H1 (cell line): ENCODE results near the gene TPO. TPM values are rescaled to one million over a fixed set of nuclear protein-coding genes. Genes with fewer than 3 reads are reported as not detected.

Source experiments
- CTCF ChIA-PET: fragments of 300-600 bp; sonication (Branson Sonifier 250); formaldehyde crosslinking; loops from one replicate; lab custom pipeline; 2021; ENCODE audit not compliant: partially characterized antibody; lab: Charles Lee
- POLR2A ChIA-PET: fragments of 300-600 bp; sonication (Branson Sonifier 250); formaldehyde crosslinking; loops from one replicate; lab custom pipeline; 2021; ENCODE audit warnings: inconsistent platforms; ENCODE audit not compliant: partially characterized antibody; lab: Charles Lee
- DNase-seq, 2 experiments: peaks; one replicate each; pipeline versions ENCODE4 v3.0.0 to v3.0.0-alpha.2; 2010 to 2022; ENCODE audit warnings: low spot score in 2 of 2, low read depth in 1 of 2, mixed read lengths in 1 of 2
- FAIRE-seq: peaks from 2 replicates; lab custom pipeline; 2011; peaks lifted over from hg19 to GRCh38; lab: Jason Lieb, UNC
- H2AFZ ChIP-seq: 2 replicates; pipeline ENCODE4 v1.8.1; 2012; ENCODE audit warnings: low read length, inconsistent platforms
- H2AK5ac ChIP-seq: 2 replicates; pipeline ENCODE4 v1.6.1; 2013; ENCODE audit warnings: low read depth, low read length
- H2BK120ac ChIP-seq: replicated peaks from 2 replicates; pipeline ENCODE3; 2013; ENCODE audit warnings: low read depth, low read length, inconsistent platforms
- H2BK12ac ChIP-seq: 2 replicates; pipeline ENCODE4 v1.6.1; 2013; ENCODE audit warnings: low read depth, low read length
- H2BK15ac ChIP-seq: 2 replicates; pipeline ENCODE4 v1.6.1; 2013; ENCODE audit warnings: low read length
- H2BK20ac ChIP-seq: 2 replicates; pipeline ENCODE4 v1.6.1; 2013; ENCODE audit warnings: low read length
- H2BK5ac ChIP-seq: 2 replicates; pipeline ENCODE4 v1.6.1; 2013; ENCODE audit warnings: low read depth, low read length
- H3K14ac ChIP-seq: 2 replicates; pipeline ENCODE4 v1.6.1; 2013; ENCODE audit warnings: inconsistent platforms; ENCODE audit not compliant: insufficient read length
- H3K18ac ChIP-seq: 2 replicates; pipeline ENCODE4 v1.6.1; 2013; ENCODE audit warnings: low read length; ENCODE audit errors: extremely low read depth
- H3K23ac ChIP-seq: 2 replicates; pipeline ENCODE4 v1.6.1; 2013; ENCODE audit warnings: inconsistent platforms; ENCODE audit not compliant: insufficient read length
- H3K23me2 ChIP-seq: 2 replicates; pipeline ENCODE4 v1.6.1; 2013; ENCODE audit warnings: low read depth, low read length
- H3K27ac ChIP-seq: 2 replicates; pipeline ENCODE4 v1.6.1; 2011; ENCODE audit warnings: low read depth, low read length, inconsistent platforms
- H3K27me3 ChIP-seq, 4 experiments: replicated peaks in 1 of 4; 1 replicate in 1 of 4; 2 replicates in 3 of 4; pipeline versions ENCODE4 v1.6.1 to v1.8.1; 2011 to 2013; ENCODE audit warnings: low read length in 3 of 4, mild to moderate bottlenecking in 3 of 4, inconsistent platforms in 2 of 4, mixed read lengths in 2 of 4, moderate library complexity in 1 of 4; ENCODE audit not compliant: control insufficient read depth in 3 of 4, insufficient read depth in 3 of 4; ENCODE audit errors: extremely low read depth in 1 of 4
- H3K36me3 ChIP-seq, 4 experiments: 2 replicates each; pipeline versions ENCODE4 v1.6.1 to v1.8.1; 2011 to 2013; ENCODE audit warnings: mild to moderate bottlenecking in 4 of 4, low read length in 3 of 4, moderate library complexity in 2 of 4, control low read depth in 1 of 4, inconsistent platforms in 1 of 4; ENCODE audit not compliant: insufficient read depth in 4 of 4, control insufficient read depth in 2 of 4
- H3K4ac ChIP-seq: replicated peaks from 2 replicates; pipeline ENCODE3; 2013; ENCODE audit warnings: low read length, low read depth, mixed read lengths, inconsistent platforms; ENCODE audit not compliant: insufficient read length
- H3K4me1 ChIP-seq, 4 experiments: replicated peaks in 1 of 4; 1 replicate in 1 of 4; 2 replicates in 3 of 4; pipeline versions ENCODE4 v1.6.1 to v1.8.1; 2011 to 2013; ENCODE audit warnings: low read length in 3 of 4, inconsistent platforms in 2 of 4, mixed read lengths in 1 of 4; ENCODE audit not compliant: insufficient read depth in 4 of 4, control insufficient read depth in 3 of 4
- H3K4me2 ChIP-seq, 2 experiments: 2 replicates each; pipeline versions ENCODE4 v1.6.1 to v1.8.1; 2011 to 2013; ENCODE audit warnings: low read depth in 2 of 2, low read length in 2 of 2, control low read depth in 1 of 2, inconsistent platforms in 1 of 2, mild to moderate bottlenecking in 1 of 2; ENCODE audit not compliant: insufficient read depth in 1 of 2
- H3K4me3 ChIP-seq, 4 experiments: fragments of 200-600, 300-600 bp in 1 of 4; sonication (generic), shearing (Covaris generic), sonication (Bioruptor Twin) in 1 of 4; 2 replicates each; pipeline versions ENCODE4 v1.5.1 to v1.8.1; 2011 to 2016; ENCODE audit warnings: low read length in 4 of 4, low read depth in 3 of 4, control low read depth in 2 of 4, inconsistent platforms in 2 of 4, mild to moderate bottlenecking in 2 of 4, mixed read lengths in 1 of 4, moderate library complexity in 1 of 4; ENCODE audit not compliant: insufficient read depth in 2 of 4; ENCODE audit errors: extremely low read depth in 1 of 4
- H3K56ac ChIP-seq: replicated peaks from 2 replicates; pipeline ENCODE3; 2013; ENCODE audit warnings: low read depth, mild to moderate bottlenecking, mixed read lengths, low read length, inconsistent platforms; ENCODE audit not compliant: insufficient read length
- H3K79me1 ChIP-seq: 2 replicates; pipeline ENCODE4 v1.6.1; 2013; ENCODE audit warnings: low read depth, low read length, control low read depth
- H3K79me2 ChIP-seq, 2 experiments: 2 replicates each; pipeline versions ENCODE4 v1.6.1 to v1.8.1; 2012 to 2013; ENCODE audit warnings: low read length in 2 of 2, mild to moderate bottlenecking in 2 of 2, inconsistent platforms in 1 of 2; ENCODE audit not compliant: insufficient read depth in 2 of 2, control insufficient read depth in 1 of 2
- H3K9ac ChIP-seq, 4 experiments: replicated peaks in 1 of 4; 1 replicate in 1 of 4; 2 replicates in 3 of 4; pipeline versions ENCODE4 v1.6.1 to v1.8.1; 2011 to 2013; ENCODE audit warnings: low read depth in 3 of 4, low read length in 3 of 4, control low read depth in 2 of 4, mild to moderate bottlenecking in 2 of 4, moderate library complexity in 2 of 4, inconsistent platforms in 1 of 4; ENCODE audit errors: extremely low read depth in 1 of 4
- H3K9me3 ChIP-seq, 2 experiments: 2 replicates each; pipeline versions ENCODE4 v1.6.1 to v1.8.1; 2012 to 2013; ENCODE audit warnings: mild to moderate bottlenecking in 2 of 2, moderate library complexity in 2 of 2, control low read depth in 1 of 2, inconsistent platforms in 1 of 2, low read depth in 1 of 2, low read length in 1 of 2, mixed read lengths in 1 of 2; ENCODE audit not compliant: insufficient read depth in 2 of 2
- H4K20me1 ChIP-seq, 2 experiments: replicated peaks in 1 of 2; 2 replicates each; pipeline versions ENCODE3 to v1.8.1; 2011 to 2013; ENCODE audit warnings: inconsistent platforms in 2 of 2, low read length in 2 of 2, mild to moderate bottlenecking in 1 of 2; ENCODE audit not compliant: insufficient read depth in 2 of 2, control insufficient read depth in 1 of 2
- H4K5ac ChIP-seq: 2 replicates; pipeline ENCODE4 v1.6.1; 2013; ENCODE audit warnings: low read length, low read depth, mixed read lengths, inconsistent platforms; ENCODE audit not compliant: insufficient read length
- H4K8ac ChIP-seq: 2 replicates; pipeline ENCODE4 v1.8.0; 2013; ENCODE audit warnings: mild to moderate bottlenecking, moderate library complexity, low read length, inconsistent platforms; ENCODE audit not compliant: insufficient read depth; ENCODE audit errors: extremely low read depth
- H4K91ac ChIP-seq: replicated peaks from 2 replicates; pipeline ENCODE3; 2013; ENCODE audit warnings: low read length, mixed read lengths, inconsistent platforms; ENCODE audit not compliant: insufficient read length
- ASH2L ChIP-seq: fragments of 200-600, 300-600 bp; sonication (generic); IDR thresholded peaks from one replicate; pipeline ENCODE4 v1.7.1; 2017; ENCODE audit warnings: low read length
- ATF3 ChIP-seq: IDR thresholded peaks from 2 replicates; pipeline ENCODE4 v1.6.1; 2011; ENCODE audit warnings: low read depth, mild to moderate bottlenecking, low read length; ENCODE audit not compliant: insufficient read depth
- EGR1 ChIP-seq: IDR thresholded peaks from 2 replicates; pipeline ENCODE4 v1.6.1; 2011; ENCODE audit warnings: low read depth, low read length, borderline replicate concordance
- EP300 ChIP-seq, 2 experiments: IDR thresholded peaks; 1 replicate in 1 of 2; 2 replicates in 1 of 2; pipeline ENCODE4 v1.6.1; 2011 to 2012; ENCODE audit warnings: low read depth in 2 of 2, low read length in 2 of 2, mild to moderate bottlenecking in 2 of 2, borderline replicate concordance in 1 of 2, inconsistent platforms in 1 of 2, moderate library complexity in 1 of 2
- EZH2 ChIP-seq: fragments of 200-600 bp; sonication (generic); IDR thresholded peaks from 2 replicates; pipeline ENCODE4 v1.7.1; 2012; ENCODE audit warnings: low read depth, mild to moderate bottlenecking, moderate library complexity, low read length, inconsistent platforms; ENCODE audit not compliant: severe bottlenecking
- JUND ChIP-seq: IDR thresholded peaks from 2 replicates; pipeline ENCODE4 v1.6.1; 2011; ENCODE audit warnings: mild to moderate bottlenecking, improper control_type of control experiment, low read length
- MAFK ChIP-seq: IDR thresholded peaks from 2 replicates; pipeline ENCODE4 v1.6.1; 2012; ENCODE audit warnings: low read depth, mild to moderate bottlenecking, improper control_type of control experiment, low read length
- POU5F1 ChIP-seq: IDR thresholded peaks from 2 replicates; pipeline ENCODE4 v1.6.1; 2011; ENCODE audit warnings: low read depth, mild to moderate bottlenecking, low read length, moderate library complexity
- RAD21 ChIP-seq, 2 experiments: IDR thresholded peaks in 1 of 2; conservative IDR thresholded peaks in 1 of 2; 2 replicates each; pipeline ENCODE4 v1.6.1; 2011; ENCODE audit warnings: low read depth in 2 of 2, low read length in 2 of 2, improper control_type of control experiment in 1 of 2, inconsistent platforms in 1 of 2, mild to moderate bottlenecking in 1 of 2, moderate library complexity in 1 of 2
- RFX5 ChIP-seq: IDR thresholded peaks from 2 replicates; pipeline ENCODE4 v1.6.1; 2011; ENCODE audit warnings: low read depth, low read length, improper control_type of control experiment, borderline replicate concordance
- SP4 ChIP-seq: IDR thresholded peaks from 2 replicates; pipeline ENCODE4 v1.6.1; 2012; ENCODE audit warnings: low read length, inconsistent platforms
- TCF12 ChIP-seq: IDR thresholded peaks from 2 replicates; pipeline ENCODE4 v1.6.1; 2011; ENCODE audit warnings: low read depth, mild to moderate bottlenecking, low read length
- WGBS, 2 experiments: shearing (Covaris generic) in 1 of 2; methylation state at CpG; one replicate each; pipeline versions ENCODE4 v1.1.6 to v1.1.7; 2013 to 2015; ENCODE audit warnings: low lambda C conversion rate in 2 of 2, mixed read lengths in 2 of 2, inconsistent platforms in 1 of 2, low coverage in 1 of 2, missing lambda C conversion rate in 1 of 2; ENCODE audit not compliant: insufficient replicate concordance in 2 of 2, insufficient coverage in 1 of 2, insufficient read length in 1 of 2; ENCODE audit errors: extremely low coverage in 1 of 2, missing lambda C conversion rate in 1 of 2; 5-methylcytosine and 5-hydroxymethylcytosine counted together
- polyA plus RNA-seq, 7 experiments: library from polyadenylated mRNA; depleted of rRNA in 3 of 7; stranded (reverse) in 5 of 7; unstranded in 2 of 7; fragments of >200 nt in 5 of 7; fragments of 200-250 nt in 2 of 7; gene quantifications; 1 replicate in 5 of 7; 2 replicates in 1 of 7; 4 replicates in 1 of 7; pipeline versions ENCODE4 v1.2.1 to v1.2.3, GENCODE V29; 2011 to 2013; ENCODE audit warnings: missing spikeins in 2 of 7, mixed read lengths in 2 of 7
- total RNA-seq: library from RNA; stranded (reverse); fragmentation: NEBNext Ultra II Directional; extraction: Animal tissue kit (Norgen Biotek cat#: 25700); gene quantifications from 2 replicates; pipeline ENCODE4 v1.2.1, GENCODE V29; 2021

TPO gene
- total and polyA plus RNA-seq, 2 of the 8 experiments (the other 6 are each of a cell fraction or from before 2014, with no cell fraction given) = not detected

- H3K79me2 ChIP-seq = no peaks in the 10 kb centered on the region
- no peak overlapping the region for H3K18ac ChIP-seq
- ChIA-PET POLR2A (interaction anchor here (1.1 kb wide), 1 partner anchor 10 kb away, joined by 4 read pairs; no protein-coding TSS in a partner anchor), CTCF (interaction anchor here (0.6 to 4.7 kb wide), 18 partner anchors 8 to 655 kb away, joined by 3 to 29 read pairs (median 3); no protein-coding TSS in a partner anchor)
- H3K27me3 ChIP-seq = peaks cover 0 to 4% (median 3%) of the 10 kb centered on the region in 4 experiments; a peak in 3 of 7 replicates
- H4K20me1 ChIP-seq = peaks cover 0 to 5% of the 10 kb centered on the region in 2 experiments
- H4K5ac ChIP-seq = no peak overlapping the region
- no peak overlapping the region for H4K8ac ChIP-seq
- H3K23ac ChIP-seq = no peak overlapping the region
- no peak overlapping the region for H3K4ac ChIP-seq
- WGBS, 2 experiments = 92% methylated on average over 13 of the region's 15 CpGs; no CpG with 5 or more reads in 1 of the 2 experiments
- FAIRE-seq (no peak), DNase-seq (no peak)
- H3K4me1 ChIP-seq = no peaks in the 10 kb centered on the region
- H2AK5ac ChIP-seq = no peak overlapping the region
- H3K9ac ChIP-seq = no peak overlapping the region
- H3K56ac ChIP-seq = no peak overlapping the region
- no peak overlapping the region for H3K4me3 ChIP-seq
- no peak overlapping the region for H4K91ac ChIP-seq
- H3K79me1 ChIP-seq = no peaks in the 10 kb centered on the region
- no peaks in the 10 kb centered on the region for H3K36me3 ChIP-seq
- no peak overlapping the region for H3K27ac ChIP-seq
- H3K23me2 ChIP-seq = peaks cover 5% of the 10 kb centered on the region; the same call in 1 of the 2 replicates
- no peak overlapping the region for H2BK20ac ChIP-seq
- no peak overlapping the region for H3K4me2 ChIP-seq
- no peak overlapping the region for H2AFZ ChIP-seq
- H2BK12ac ChIP-seq = no peak overlapping the region
- no peaks in the 10 kb centered on the region for H3K9me3 ChIP-seq
- H3K14ac ChIP-seq = no peak overlapping the region
- H2BK5ac ChIP-seq = no peak overlapping the region
- no peak overlapping the region for H2BK15ac ChIP-seq
- H2BK120ac ChIP-seq = no peak overlapping the region
- TF ChIP-seq EZH2 (no peak), ATF3 (no peak), EGR1 (no peak), POU5F1 (no peak), ASH2L (no peak), RFX5 (no peak), RAD21 (IDR thresholded peaks at IDR 0.05 in 1 of 2, conservative IDR thresholded peaks at IDR 0.05 in 1 of 2; ENCODE audit: low read depth in 2 of 2, low read length in 2 of 2) (no peak), JUND (no peak), MAFK (no peak), SP4 (no peak), EP300 (IDR thresholded peaks at IDR 0.05; ENCODE audit: borderline replicate concordance in 1 of 2, low read depth in 2 of 2, low read length in 2 of 2) (no peak), TCF12 (no peak)
Measured at GRCh38 chr2:1548910-1549673, 135.8 kb downstream of the TPO start.
